Sigmoid colon (tissue), 7 donors: ENCODE measurements around the gene SLCO1A2. TPM values are rescaled to one million over a fixed set of nuclear protein-coding genes. Genes with fewer than 3 reads are reported as not detected.

Experiments used
- DNase-seq: peaks from one replicate; pipeline ENCODE4 v3.0.0-alpha.2; 2019
- H3K27ac ChIP-seq, 4 donors: fragments of 200-600 bp; sonication (generic); one replicate each; pipeline ENCODE4 v1.5.1; 2016 to 2019; ENCODE audit warnings: mild to moderate bottlenecking in 1 of 4
- H3K27me3 ChIP-seq, 3 donors: fragments of 200-600 bp; sonication (generic); one replicate each; pipeline ENCODE4 v1.5.1; 2019; ENCODE audit warnings: mild to moderate bottlenecking in 1 of 3
- H3K36me3 ChIP-seq, 4 donors: fragments of 200-600 bp; sonication (generic); one replicate each; pipeline ENCODE4 v1.5.1; 2016 to 2019
- H3K4me1 ChIP-seq, 4 donors: fragments of 200-600 bp; sonication (generic); one replicate each; pipeline ENCODE4 v1.5.1; 2017 to 2019
- H3K4me3 ChIP-seq, 4 donors: fragments of 200-600 bp; sonication (generic); one replicate each; pipeline ENCODE4 v1.5.1; 2017 to 2019; ENCODE audit warnings: mild to moderate bottlenecking in 2 of 4, moderate library complexity in 1 of 4
- H3K9me3 ChIP-seq, 4 donors: fragments of 200-600 bp in 3 of 4; sonication (generic) in 3 of 4; one replicate each; pipeline versions ENCODE4 v1.5.1 to v1.6.1; 2013 to 2019
- CTCF ChIP-seq, 4 experiments: fragments of 450-650 bp in 3 of 4; fragments of 200-600 bp in 1 of 4; IDR thresholded peaks; one replicate each; pipeline ENCODE4 v1.5.1; 2016 to 2019; ENCODE audit warnings: antibody characterized with exemption in 4 of 4, mild to moderate bottlenecking in 3 of 4, moderate library complexity in 2 of 4
- EP300 ChIP-seq, 4 donors: sonication (generic); formaldehyde crosslinking; IDR thresholded peaks; one replicate each; pipeline ENCODE4 v1.6.1; 2017; ENCODE audit warnings: antibody characterized with exemption in 4 of 4
- POLR2A ChIP-seq, 2 donors: fragments of 450-650 bp; IDR thresholded peaks; one replicate each; pipeline ENCODE4 v1.6.1; 2016; ENCODE audit warnings: antibody characterized with exemption in 2 of 2, mild to moderate bottlenecking in 2 of 2, moderate library complexity in 2 of 2
- POLR2AphosphoS5 ChIP-seq, 4 donors: sonication (generic); formaldehyde crosslinking; IDR thresholded peaks; one replicate each; pipeline ENCODE4 v1.6.1; 2017; ENCODE audit warnings: antibody characterized with exemption in 4 of 4
- WGBS, 2 donors: extraction: QIAGEN DNeasy Blood & Tissue Kit; methylation state at CpG; one replicate each; pipeline ENCODE4 v1.1.7; 2013; 5-methylcytosine and 5-hydroxymethylcytosine counted together
- intact Hi-C: fragments of 100-400 bp; cut with DNase I; formaldehyde crosslinking; loops from one replicate; pipeline ENCODE4 v1.15.1; 2023
- polyA plus RNA-seq, 3 donors: library from polyadenylated mRNA; stranded (reverse); fragments of 200-250 nt; gene quantifications; one replicate each; pipeline ENCODE4 v1.2.3, GENCODE V29; 2013
- total RNA-seq, 4 donors: library from RNA; depleted of rRNA; stranded (reverse); fragments of >200 nt; gene quantifications; one replicate each; pipeline ENCODE4 v1.1.0, GENCODE V29; 2016
- donor health status: healthy with polysubstance abuse.
- donor health status: Bipolar disorder and iron deficiency.
- donor health status: healthy.

SLCO1A2 gene
- total and polyA plus RNA-seq, 7 donors: under 0.01 TPM; not detected in 6

DNA sequence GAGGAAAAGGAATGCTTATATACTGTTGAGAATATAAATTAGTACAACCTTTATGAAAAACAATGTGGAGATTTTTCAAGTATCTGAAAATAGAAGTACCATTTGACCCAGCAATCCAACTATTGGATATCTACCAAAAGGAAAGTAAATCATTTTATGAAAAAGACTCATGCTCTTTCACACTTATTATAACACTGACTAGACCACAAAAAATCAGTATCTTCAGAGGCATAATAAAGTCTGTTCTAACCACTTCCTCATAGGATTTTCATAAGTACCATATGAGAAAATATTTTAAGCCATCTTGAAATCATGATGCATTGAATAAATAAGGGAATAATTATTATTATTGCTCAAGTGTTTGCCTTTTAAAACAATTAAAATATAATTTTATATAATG is 112.9 kb downstream of the SLCO1A2 start:
- Histone ChIP-seq H3K4me1 (peaks cover 0 to 3% (median 0%) of the 10 kb centered on the region in 4 donors), H3K36me3 (no peaks in the 10 kb centered on the region), H3K4me3 (no peak overlapping the region), H3K27ac (no peak overlapping the region), H3K9me3 (no peaks in the 10 kb centered on the region), H3K27me3 (no peaks in the 10 kb centered on the region)
- TF ChIP-seq CTCF (IDR thresholded peaks at IDR 0.05): no peak
- no peak for TF ChIP-seq EP300 (IDR thresholded peaks at IDR 0.05)
- TF ChIP-seq POLR2AphosphoS5 (IDR thresholded peaks at IDR 0.05): no peak
- TF ChIP-seq POLR2A (IDR thresholded peaks at IDR 0.05): no peak
- intact Hi-C loops: no loop called here
- no peak for DNase-seq

GRCh38 chr12:21221072-21221471 is 113.6 kb downstream of the SLCO1A2 start:
- no peaks in the 10 kb centered on the region for H3K36me3 ChIP-seq
- peaks cover 0 to 3% (median 0%) of the 10 kb centered on the region in 4 donors for H3K4me1 ChIP-seq
- H3K27me3 ChIP-seq: no peaks in the 10 kb centered on the region
- H3K9me3 ChIP-seq: no peaks in the 10 kb centered on the region
- no peak for DNase-seq
- no peak overlapping the region for H3K4me3 ChIP-seq
- H3K27ac ChIP-seq: no peak overlapping the region
- TF ChIP-seq POLR2AphosphoS5 (IDR thresholded peaks at IDR 0.05) (no peak), CTCF (IDR thresholded peaks at IDR 0.05) (no peak), POLR2A (IDR thresholded peaks at IDR 0.05) (no peak), EP300 (IDR thresholded peaks at IDR 0.05) (no peak)
- intact Hi-C loops: no loop called here

GRCh38 chr12:21220266-21220665 is 114.5 kb downstream of the SLCO1A2 start:
- no peaks in the 10 kb centered on the region for H3K36me3 ChIP-seq
- no peak for DNase-seq
- no peak overlapping the region for H3K4me3 ChIP-seq
- peaks cover 0 to 3% (median 0%) of the 10 kb centered on the region in 4 donors for H3K4me1 ChIP-seq
- H3K27ac ChIP-seq: no peak overlapping the region
- H3K27me3 ChIP-seq: no peaks in the 10 kb centered on the region
- TF ChIP-seq POLR2A (IDR thresholded peaks at IDR 0.05) (no peak), EP300 (IDR thresholded peaks at IDR 0.05) (no peak)
- intact Hi-C loops: no loop called here
- 62 to 74% methylated on average over 3 of the region's 3 CpGs for WGBS, 2 donors
- no peaks in the 10 kb centered on the region for H3K9me3 ChIP-seq

DNA sequence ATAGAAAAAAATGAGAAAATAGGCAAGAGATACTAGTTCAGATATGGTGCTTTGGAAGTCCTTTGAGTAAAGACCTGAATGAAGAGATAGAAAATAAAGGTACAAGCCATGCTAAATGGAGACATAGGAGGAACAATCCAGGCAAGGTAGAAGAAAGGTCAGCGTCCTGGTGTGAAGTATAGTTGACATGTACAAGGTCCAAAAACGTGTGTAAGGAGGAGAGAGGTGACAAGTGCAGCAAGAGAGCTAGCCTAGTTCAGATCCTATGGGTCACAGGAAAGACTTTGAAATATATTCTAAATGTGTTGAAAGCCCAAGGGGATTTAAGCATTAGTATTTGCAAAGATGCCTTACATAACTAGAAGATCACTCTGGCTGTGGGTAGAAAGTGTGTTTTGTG is 115.5 kb downstream of the SLCO1A2 start:
- H3K27ac ChIP-seq: no peak overlapping the region
- H3K36me3 ChIP-seq: no peaks in the 10 kb centered on the region
- no peak overlapping the region for H3K4me3 ChIP-seq
- 34 to 63% methylated on average over 2 of the region's 2 CpGs for WGBS, 2 donors
- TF ChIP-seq POLR2AphosphoS5 (IDR thresholded peaks at IDR 0.05): no peak
- TF ChIP-seq CTCF (IDR thresholded peaks at IDR 0.05): no peak
- TF ChIP-seq POLR2A (IDR thresholded peaks at IDR 0.05): no peak
- no peak for TF ChIP-seq EP300 (IDR thresholded peaks at IDR 0.05)
- H3K27me3 ChIP-seq: no peaks in the 10 kb centered on the region
- intact Hi-C loops: no loop called here
- DNase-seq: no peak
- peaks cover 0 to 3% (median 0%) of the 10 kb centered on the region in 4 donors for H3K4me1 ChIP-seq
- no peaks in the 10 kb centered on the region for H3K9me3 ChIP-seq

Other genes starting within 250 kb of the SLCO1A2 start
- gene SLCO1B1, start 203.7 kb downstream of the SLCO1A2 start, total RNA-seq: not detected
- not detected for gene SLCO1B1, start 203.7 kb downstream of the SLCO1A2 start, polyA plus RNA-seq
- gene IAPP, start 38.0 kb upstream of the SLCO1A2 start, total RNA-seq: not detected
- gene IAPP, start 38.0 kb upstream of the SLCO1A2 start, polyA plus RNA-seq: 1 to 10 TPM in 1 of 3 donors, not detected in 2; 2.4 TPM
- gene PYROXD1, start 102.7 kb upstream of the SLCO1A2 start, total RNA-seq: 10 to 100 TPM; 19.7 to 29.6 (median 25.3) TPM
- gene PYROXD1, start 102.7 kb upstream of the SLCO1A2 start, polyA plus RNA-seq: 10 to 100 TPM; 14.9 to 20.6 (median 20.4) TPM
- 10 to 100 TPM; 30.8 to 44.6 (median 37.1) TPM for gene RECQL, start 166.7 kb upstream of the SLCO1A2 start, total RNA-seq
- gene RECQL, start 166.7 kb upstream of the SLCO1A2 start, polyA plus RNA-seq: 10 to 100 TPM in 1 of 3 donors, 1 to 10 TPM in 2; 4.2 to 18.9 (median 8.6) TPM
- gene GOLT1B, start 166.9 kb upstream of the SLCO1A2 start, total RNA-seq: 10 to 100 TPM; 22.5 to 26.9 (median 25.3) TPM
- 10 to 100 TPM in 2 of 3 donors, 1 to 10 TPM in 1; 7.8 to 18.0 (median 17.1) TPM for gene GOLT1B, start 166.9 kb upstream of the SLCO1A2 start, polyA plus RNA-seq
- under 1 TPM in 3 of 4 donors, not detected in 1; 0.68 to 0.99 (median 0.71) TPM for gene SPX, start 191.4 kb upstream of the SLCO1A2 start, total RNA-seq
- under 1 TPM in 2 of 3 donors, not detected in 1; 0.35 to 0.60 TPM for gene SPX, start 191.4 kb upstream of the SLCO1A2 start, polyA plus RNA-seq